Hypothalamus (tissue), 51 donors: ENCODE data around the gene AZI2.

Experiments used
- DNase-seq, 51 donors: peaks; one replicate each; lab custom pipeline; 2025; lab: John Stamatoyannopoulos, UW

AZI2 gene

DNA sequence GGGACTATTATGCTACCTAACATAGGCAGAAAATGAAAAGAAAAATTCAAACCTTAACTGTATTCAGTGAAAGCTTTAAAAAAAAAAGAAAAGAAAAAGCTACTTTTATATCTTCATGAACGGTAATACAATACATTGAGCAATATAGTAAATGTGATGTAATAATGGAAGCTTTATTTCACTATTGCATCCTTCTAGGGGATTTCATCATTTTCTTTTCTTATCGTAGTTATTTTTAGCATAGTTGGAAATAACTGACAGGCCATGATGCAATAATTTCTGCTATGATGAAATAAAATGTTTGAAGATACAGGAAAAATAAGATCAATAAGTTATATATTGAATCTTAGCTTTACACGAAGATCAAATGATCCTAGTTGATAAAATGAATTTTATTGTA, 40.4 kb downstream of the AZI2 start:
- DNase-seq, result no peak

DNA sequence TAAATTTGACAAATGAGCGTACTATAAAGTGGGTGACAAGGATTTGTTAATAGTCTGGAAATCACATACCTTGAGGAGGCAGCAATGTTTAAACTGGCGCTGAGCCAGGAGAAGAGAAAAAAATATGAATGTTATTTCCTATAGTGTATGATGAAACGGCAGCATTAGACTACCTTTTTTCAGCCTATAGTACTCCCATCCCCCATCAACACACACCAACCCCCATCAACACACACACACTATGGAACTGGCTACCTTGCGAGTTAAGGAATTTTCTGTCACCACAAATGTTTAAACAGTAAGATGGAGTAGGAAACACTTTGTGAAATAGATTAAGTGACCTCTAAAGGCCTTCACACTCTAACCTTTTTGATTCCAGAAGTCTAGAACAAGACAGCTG, 46.9 kb downstream of the AZI2 start:
- no peak for DNase-seq

GRCh38 chr3:28300345-28300962, 48.2 kb downstream of the AZI2 start:
- DNase-seq, result no peak

GRCh38 chr3:28299705-28300104, 48.9 kb downstream of the AZI2 start:
- no peak for DNase-seq

DNA sequence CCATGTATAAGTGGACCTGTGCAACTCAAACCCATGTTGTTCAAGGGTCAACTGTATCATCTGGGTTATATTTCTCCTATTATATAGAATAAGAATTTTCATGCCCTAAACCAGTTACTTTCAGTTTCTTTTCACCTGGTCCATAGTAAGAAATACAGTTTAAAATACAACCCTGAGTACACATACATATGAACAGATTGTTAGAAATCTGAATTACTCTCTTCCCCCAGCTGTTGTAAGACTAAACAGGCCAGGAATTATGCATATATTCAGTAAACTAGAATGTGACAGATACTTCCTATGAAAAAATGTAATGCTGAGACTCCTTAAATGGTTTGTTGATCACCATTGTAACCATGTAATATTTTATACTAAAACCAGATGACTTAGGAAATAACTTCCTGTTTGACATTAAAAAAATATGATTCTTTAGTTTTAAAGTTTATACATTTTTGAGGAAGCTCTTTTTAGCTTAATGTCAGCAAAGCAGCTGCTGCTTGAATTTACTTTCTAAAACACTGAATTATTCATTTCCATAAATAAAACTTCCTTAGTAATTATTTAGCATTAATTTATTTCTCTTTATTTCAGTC, 52.6 kb downstream of the AZI2 start:
- no peak for DNase-seq

DNA sequence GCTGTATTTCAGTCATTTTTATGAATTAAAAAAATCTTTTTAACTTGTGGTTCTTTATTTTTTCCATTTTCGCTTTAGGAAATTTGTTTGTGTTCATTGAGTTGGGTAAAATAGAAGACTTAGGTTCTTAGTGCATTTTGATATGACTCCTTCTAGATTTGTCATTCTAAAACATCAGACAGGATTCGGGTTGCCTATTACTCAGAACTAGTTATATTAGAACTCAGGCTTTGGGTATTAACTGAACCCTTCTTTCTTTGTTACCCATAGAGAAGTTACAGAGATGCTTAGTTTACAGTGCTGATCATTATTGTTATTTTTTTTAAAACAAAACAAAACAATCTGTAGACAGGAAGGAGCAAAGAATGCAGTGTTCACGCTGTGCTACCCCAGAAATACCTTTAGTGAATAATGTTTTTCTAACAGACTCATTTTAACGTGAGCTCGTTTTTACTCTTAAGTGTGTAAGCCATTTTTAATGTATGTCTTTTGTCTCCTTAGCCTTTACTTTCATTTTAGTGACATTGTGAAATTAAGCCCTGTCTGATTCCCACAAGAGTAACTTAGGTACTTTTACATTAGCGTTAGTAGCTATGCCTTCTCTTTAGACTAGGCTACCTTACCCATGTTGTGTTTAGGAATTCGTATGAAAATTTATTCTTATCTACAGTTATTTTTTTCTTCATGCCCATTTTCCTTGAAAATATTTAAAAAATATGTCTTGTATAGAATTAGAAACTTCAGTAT, 53.8 kb downstream of the AZI2 start:
- no peak for DNase-seq

- DNase-seq, result no peak
Measured at GRCh38 chr3:28292622-28293021, 56.0 kb downstream of the AZI2 start.

GRCh38 chr3:28291577-28291976, 57.0 kb downstream of the AZI2 start:
- DNase-seq, result no peak

DNA sequence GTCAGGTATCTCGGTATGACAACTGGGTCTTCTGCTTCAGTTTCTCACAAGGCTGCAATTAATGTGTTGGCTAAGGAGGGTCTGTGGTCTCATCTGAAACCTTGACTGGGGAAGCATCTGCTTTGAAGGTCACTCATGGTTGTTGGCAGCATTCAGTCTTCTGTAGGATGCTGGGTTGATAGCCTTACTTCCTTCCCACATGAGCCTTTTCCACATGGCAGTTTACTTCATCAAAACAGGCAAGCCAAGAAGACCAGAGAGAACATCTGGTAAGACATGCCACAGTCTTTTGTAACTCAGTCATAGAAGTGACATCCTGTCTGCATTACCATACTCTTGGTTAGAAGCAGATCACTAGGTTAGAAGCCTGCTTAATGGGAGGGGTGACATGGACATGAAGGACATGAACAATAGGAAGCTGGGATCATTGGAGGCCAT, 57.7 kb downstream of the AZI2 start:
- DNase-seq, result no peak

DNA sequence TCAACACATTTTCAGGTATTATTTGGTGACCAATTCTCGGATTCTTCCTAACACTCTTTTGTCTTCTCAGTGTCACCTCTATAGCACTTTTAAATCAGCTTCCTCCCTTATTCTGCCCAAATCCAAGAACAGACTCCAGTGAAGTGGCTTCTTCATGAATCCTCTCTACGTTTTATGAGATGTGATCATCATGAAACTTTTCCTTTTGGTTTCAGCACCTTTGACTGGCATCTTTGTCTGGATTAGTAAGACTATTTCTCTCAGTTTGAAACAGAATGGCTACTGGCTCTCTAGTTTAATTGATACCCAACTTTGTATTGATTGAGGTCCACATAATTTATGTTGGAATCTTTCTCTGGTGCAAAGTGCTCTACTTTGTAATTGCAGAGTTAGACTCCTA, 61.6 kb downstream of the AZI2 start:
- DNase-seq, result no peak

GRCh38 chr3:28286595-28286994, 62.0 kb downstream of the AZI2 start:
- no peak for DNase-seq

DNA sequence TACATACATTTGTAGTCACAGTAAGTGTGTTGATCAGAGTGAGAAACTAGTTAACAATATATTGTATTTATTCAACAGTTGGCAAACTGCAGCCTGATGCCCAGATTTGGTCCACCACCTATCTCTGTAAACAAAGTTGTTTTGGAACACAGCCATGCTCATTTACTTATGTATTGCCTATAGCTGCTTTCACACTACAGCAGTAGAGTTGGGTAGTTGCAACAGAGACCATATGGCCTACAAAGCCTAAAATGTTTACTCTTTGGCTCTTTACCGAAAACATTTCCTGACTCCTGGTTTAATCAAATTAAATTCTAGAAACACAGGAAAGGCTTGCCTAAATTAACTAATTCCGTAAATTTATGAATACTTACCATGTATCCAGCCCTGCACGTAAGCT, 67.8 kb downstream of the AZI2 start:
- DNase-seq, result no peak

DNA sequence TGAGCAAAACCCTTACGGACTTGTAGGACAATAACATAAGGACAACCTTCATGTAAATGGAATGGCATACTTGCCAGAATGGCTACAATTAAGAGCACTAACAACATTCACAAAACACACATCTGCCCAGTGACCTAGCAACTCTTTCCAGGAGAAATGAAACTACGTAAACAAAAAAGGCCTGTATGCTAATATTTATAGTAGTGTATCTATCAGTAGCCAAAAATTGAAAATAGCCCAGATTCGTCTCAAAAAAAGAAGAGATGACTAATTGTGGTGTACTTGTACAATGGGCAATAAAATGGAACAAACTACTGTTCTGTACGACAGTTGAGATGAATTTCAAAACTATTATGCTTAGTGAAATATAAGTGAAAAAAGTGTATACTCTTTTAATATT, 68.9 kb downstream of the AZI2 start:
- DNase-seq, result no peak

DNA sequence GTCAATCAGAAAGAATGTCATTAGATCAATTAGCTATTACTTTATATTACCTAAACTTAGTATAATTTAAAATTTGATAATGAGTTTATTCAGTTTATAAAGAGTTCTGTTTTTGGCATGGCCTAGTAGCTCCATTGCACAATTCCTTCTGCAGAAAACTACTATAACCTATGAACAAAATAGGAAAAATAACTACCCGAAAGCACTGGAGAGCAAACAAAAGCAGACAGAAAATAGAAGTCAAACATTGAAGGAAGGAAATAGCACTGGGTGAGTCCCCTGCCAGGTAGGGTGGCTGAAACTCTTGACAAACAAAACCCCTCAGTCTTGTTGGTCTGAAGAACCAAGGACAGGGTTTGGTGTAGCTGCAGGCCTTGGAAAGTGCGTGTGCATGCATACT, 69.7 kb downstream of the AZI2 start:
- no peak for DNase-seq

DNA sequence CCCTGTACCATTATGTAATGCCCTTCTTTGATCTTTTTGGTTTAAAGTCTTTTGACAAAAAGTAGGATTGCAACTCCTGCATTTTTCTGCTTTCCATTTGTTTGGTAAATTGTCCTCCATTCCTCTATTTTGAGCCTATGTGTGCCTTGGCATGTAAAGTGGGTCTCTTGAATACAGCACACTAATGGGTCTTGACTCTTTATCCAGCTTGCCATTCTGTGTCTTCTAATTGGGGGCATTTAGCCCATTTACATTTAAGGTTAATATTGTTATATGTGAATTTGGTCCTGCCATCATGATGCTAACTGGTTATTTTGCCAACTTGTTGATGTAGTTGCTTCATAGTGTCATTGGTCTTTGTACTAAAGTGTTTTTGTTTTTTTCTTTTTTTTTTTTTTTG, 74.8 kb downstream of the AZI2 start:
- DNase-seq, result no peak
